Endothelial cell (in vitro differentiated cells): ENCODE results near the gene SLC28A3. TPM values are rescaled to one million over a fixed set of nuclear protein-coding genes. Genes with fewer than 3 reads are reported as not detected.

Experiments used
- DNase-seq: peaks from one replicate; pipeline ENCODE4 v3.0.0; 2021; ENCODE audit warnings: low spot score
- H3K27ac Mint-ChIP-seq: one replicate; pipeline ENCODE4 v1.8.0; 2021; ENCODE audit warnings: mixed read lengths, inconsistent platforms; ENCODE audit not compliant: unreplicated experiment
- H3K27me3 Mint-ChIP-seq: one replicate; pipeline ENCODE4 v1.8.0; 2021; ENCODE audit warnings: mild to moderate bottlenecking, moderate library complexity, mixed read lengths, inconsistent platforms; ENCODE audit not compliant: unreplicated experiment
- H3K36me3 Mint-ChIP-seq: one replicate; pipeline ENCODE4 v1.8.0; 2021; ENCODE audit warnings: mild to moderate bottlenecking, low read depth, mixed read lengths, inconsistent platforms; ENCODE audit not compliant: unreplicated experiment
- H3K4me1 Mint-ChIP-seq: one replicate; pipeline ENCODE4 v1.8.0; 2021; ENCODE audit warnings: mild to moderate bottlenecking, mixed read lengths, inconsistent platforms; ENCODE audit not compliant: unreplicated experiment
- H3K4me3 Mint-ChIP-seq: one replicate; pipeline ENCODE4 v1.8.0; 2021; ENCODE audit warnings: mild to moderate bottlenecking, mixed read lengths, inconsistent platforms; ENCODE audit not compliant: unreplicated experiment
- H3K9me3 Mint-ChIP-seq: one replicate; pipeline ENCODE4 v1.8.0; 2021; ENCODE audit warnings: mixed read lengths, inconsistent platforms; ENCODE audit not compliant: unreplicated experiment
- CTCF ChIP-seq: fragments of 200-600 bp; sonication (generic); IDR thresholded peaks from one replicate; pipeline ENCODE4 v1.5.0; 2021; ENCODE audit warnings: antibody characterized with exemption; ENCODE audit not compliant: unreplicated experiment
- total RNA-seq: library from RNA; stranded (reverse); fragmentation: NEBNext Ultra II Directional; extraction: Animal tissue kit (Norgen Biotek cat#: 25700); gene quantifications from one replicate; pipeline ENCODE4 v1.2.1, GENCODE V29; 2021; ENCODE audit not compliant: unreplicated experiment

The SLC28A3 gene
- total RNA-seq, 1 donor from 2014 or later: 0.26 TPM

- no peaks in the 10 kb centered on the region for H3K27me3 Mint-ChIP-seq
- no peak overlapping the region for H3K27ac Mint-ChIP-seq
- no peaks in the 10 kb centered on the region for H3K9me3 Mint-ChIP-seq
- H3K4me3 Mint-ChIP-seq: no peak overlapping the region
- no peak for TF ChIP-seq CTCF
- DNase-seq: no peak
- H3K4me1 Mint-ChIP-seq: no peaks in the 10 kb centered on the region
- no peaks in the 10 kb centered on the region for H3K36me3 Mint-ChIP-seq
Measured at GRCh38 chr9:84285381-84285780, 55.2 kb downstream of the SLC28A3 start.

GRCh38 chr9:84283946-84284345 is 56.6 kb downstream of the SLC28A3 start:
- DNase-seq: no peak
- Mint-ChIP-seq H3K36me3 (no peaks in the 10 kb centered on the region), H3K9me3 (no peaks in the 10 kb centered on the region), H3K27me3 (no peaks in the 10 kb centered on the region), H3K4me1 (no peaks in the 10 kb centered on the region), H3K27ac (no peak overlapping the region), H3K4me3 (no peak overlapping the region)
- TF ChIP-seq CTCF: no peak

- DNase-seq: no peak
- Mint-ChIP-seq H3K4me3 (no peak overlapping the region), H3K27me3 (no peaks in the 10 kb centered on the region), H3K27ac (no peak overlapping the region), H3K4me1 (no peaks in the 10 kb centered on the region), H3K36me3 (no peaks in the 10 kb centered on the region), H3K9me3 (no peaks in the 10 kb centered on the region)
- no peak for TF ChIP-seq CTCF
Measured at GRCh38 chr9:84278130-84278529, 62.4 kb downstream of the SLC28A3 start.

GRCh38 chr9:84277646-84278045 is 62.9 kb downstream of the SLC28A3 start:
- no peak for TF ChIP-seq CTCF
- Mint-ChIP-seq H3K27me3 (no peaks in the 10 kb centered on the region), H3K9me3 (no peaks in the 10 kb centered on the region), H3K36me3 (no peaks in the 10 kb centered on the region), H3K4me3 (no peak overlapping the region), H3K27ac (no peak overlapping the region), H3K4me1 (no peaks in the 10 kb centered on the region)
- no peak for DNase-seq

GRCh38 chr9:84276741-84277140 is 63.8 kb downstream of the SLC28A3 start:
- Mint-ChIP-seq H3K4me3 (no peak overlapping the region), H3K4me1 (no peaks in the 10 kb centered on the region), H3K36me3 (no peaks in the 10 kb centered on the region), H3K9me3 (no peaks in the 10 kb centered on the region), H3K27ac (no peak overlapping the region), H3K27me3 (no peaks in the 10 kb centered on the region)
- no peak for TF ChIP-seq CTCF
- no peak for DNase-seq
